HG03135 (cell line): ENCODE measurements around the gene POU3F1.

Experiments used
- ATAC-seq: cut with Tn5 transposase; IDR thresholded peaks from one replicate; pipeline ENCODE4 v1.9.1; 2021; ENCODE audit warnings: mild to moderate bottlenecking, moderate library complexity; ENCODE audit not compliant: unreplicated experiment

POU3F1 gene

DNA sequence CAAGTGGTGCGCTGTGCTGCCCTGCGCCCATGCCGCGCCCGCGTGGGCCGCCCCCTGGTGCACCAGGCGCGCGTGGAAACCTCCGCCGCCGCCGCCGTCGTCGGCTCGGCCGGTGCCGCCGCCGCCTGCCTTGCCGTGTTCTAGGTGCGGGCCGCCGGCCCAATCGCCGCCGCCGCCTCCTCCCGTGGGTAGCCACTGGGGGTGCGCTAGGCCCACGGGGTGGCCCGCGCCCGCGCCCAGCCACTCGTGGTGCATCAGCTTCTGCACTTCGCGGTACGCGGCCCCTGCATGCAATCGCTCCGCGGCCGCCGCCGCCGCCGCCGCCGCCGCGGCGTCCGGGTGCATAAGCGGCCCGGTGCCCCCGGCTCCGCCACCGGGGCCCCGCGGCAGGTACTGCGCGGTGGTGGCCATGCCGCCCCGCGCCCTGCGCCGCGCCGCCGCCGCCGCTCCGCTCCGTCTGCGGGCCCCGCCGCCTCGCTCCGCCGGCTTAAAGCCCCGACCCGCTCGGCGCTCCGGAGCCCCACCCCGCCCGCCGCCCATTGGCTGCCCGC, at the start of gene POU3F1:
Gene POU3F1, minus strand, starts transcription at position 461 of the 551 bp plus-strand sequence. Its CDS starts 50 bp downstream, at position 411.
- no peak for ATAC-seq

- ATAC-seq = no peak
Observed at GRCh38 chr1:38095454-38095931, 48.9 kb upstream of the POU3F1 start.

DNA sequence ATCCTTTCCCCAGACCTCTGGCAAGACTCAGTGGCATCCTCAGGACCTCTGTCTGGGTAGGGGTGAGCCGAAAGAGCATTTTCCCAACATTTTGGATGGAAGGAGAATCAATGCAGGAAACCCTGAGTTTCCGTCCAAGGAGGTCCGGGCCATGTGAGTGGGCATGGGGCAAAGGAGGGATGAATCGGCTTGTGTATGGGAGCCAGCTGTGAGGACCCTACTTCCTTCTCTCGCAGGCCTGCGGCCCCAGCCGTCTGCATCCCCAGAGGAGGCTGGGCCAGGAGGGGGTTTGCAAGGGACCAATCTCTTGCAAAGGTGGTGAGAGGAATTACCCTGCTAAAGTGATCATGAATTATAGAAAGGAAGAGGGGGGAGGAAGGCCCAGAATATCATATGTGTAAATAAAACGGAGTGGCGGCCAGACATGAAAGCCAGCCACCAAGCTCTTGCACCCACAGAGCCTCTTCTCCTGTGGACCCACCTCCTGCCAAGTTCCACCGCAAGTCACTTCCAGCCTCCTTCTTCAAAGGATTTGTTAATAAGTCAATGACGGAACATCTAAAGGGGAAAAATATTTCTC, 48.2 kb upstream of the POU3F1 start:
- no peak for ATAC-seq

GRCh38 chr1:38093569-38094520, 47.3 kb upstream of the POU3F1 start:
- no peak for ATAC-seq

DNA sequence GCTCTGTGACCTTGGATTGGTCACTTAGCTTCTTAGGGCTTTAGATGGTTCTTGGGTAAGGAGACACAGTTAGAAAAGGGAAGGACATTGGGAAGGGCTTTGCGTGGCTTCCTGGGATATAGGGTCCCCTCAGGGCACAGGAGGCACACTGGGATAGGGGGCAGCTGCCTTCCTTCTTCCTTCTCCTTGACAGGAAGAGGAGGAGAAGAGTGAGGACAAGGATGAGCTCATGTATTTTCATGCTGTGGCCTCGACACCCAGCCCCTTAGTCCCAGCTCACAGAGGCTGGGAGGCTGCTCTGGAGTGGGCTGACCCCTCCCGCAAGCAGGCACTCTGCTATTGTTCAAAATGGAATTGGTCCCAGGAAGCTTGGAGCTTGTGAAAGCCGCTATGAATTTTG, 45.7 kb upstream of the POU3F1 start:
- ATAC-seq = no peak

GRCh38 chr1:38090796-38091195, 44.2 kb upstream of the POU3F1 start:
- no peak for ATAC-seq

GRCh38 chr1:38089712-38090360, 43.2 kb upstream of the POU3F1 start:
- ATAC-seq = no peak

- ATAC-seq = no peak
Observed at GRCh38 chr1:38088791-38089190, 42.2 kb upstream of the POU3F1 start.

DNA sequence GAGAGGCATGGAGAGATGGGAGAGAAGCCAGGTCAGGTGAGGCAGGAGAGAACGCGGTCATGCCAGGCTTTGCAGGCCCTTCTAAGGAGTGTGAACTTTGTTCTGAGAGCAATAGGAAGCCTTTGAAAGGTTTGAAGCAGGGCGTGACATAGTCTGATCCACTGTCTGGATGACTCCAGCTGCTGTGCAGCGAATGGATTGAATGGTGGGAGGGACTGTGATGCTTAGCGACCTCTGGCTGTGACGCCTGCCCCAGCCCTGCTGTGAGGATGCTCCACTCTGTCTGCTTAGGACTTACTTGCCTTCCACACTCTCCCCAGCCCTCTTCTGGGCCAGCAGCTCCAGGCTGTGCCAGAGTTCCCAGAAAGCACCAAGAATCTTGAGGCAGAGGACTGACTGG, 41.8 kb upstream of the POU3F1 start:
- no peak for ATAC-seq

DNA sequence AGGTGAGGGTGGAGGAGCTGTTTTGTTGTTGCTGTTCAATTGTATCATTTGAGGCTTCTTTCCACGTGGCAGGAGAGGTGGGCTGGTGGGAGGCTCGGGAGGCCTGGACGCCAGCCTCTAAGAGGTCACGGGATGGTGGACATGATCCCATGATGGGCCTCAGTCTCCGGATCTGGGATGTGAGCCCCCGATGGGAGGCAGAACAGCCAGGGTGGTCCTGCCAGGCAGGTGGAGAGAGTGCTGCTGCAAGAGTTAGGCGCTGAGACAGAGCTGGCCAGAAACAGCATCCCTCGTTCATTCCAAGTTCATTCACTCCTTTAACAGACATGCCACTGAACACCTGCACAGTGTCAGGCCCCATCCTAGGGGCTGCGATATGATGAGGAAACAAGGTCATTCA, 41.1 kb upstream of the POU3F1 start:
- ATAC-seq = no peak

- no peak for ATAC-seq
Observed at GRCh38 chr1:38085666-38086330, 39.2 kb upstream of the POU3F1 start.

DNA sequence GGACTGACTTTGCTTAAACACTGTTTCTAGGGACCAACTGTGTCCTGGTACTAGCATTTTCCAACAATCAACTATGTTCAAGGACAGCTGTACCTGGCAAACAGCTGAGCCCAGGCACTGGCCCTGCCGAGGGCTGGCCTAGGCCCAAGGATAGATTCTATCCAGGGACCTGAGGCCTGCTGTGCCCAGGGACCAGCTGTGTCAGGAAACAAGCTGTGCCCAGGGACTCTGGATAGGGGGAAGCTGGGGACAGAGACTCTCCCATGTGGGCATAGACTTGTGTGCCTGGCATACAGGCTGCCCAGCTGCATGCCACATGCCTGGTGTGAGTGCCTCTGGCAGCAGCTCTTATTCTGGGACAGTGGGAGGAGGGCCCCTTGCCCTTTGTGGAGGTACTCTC, 38.1 kb upstream of the POU3F1 start:
- ATAC-seq = no peak

DNA sequence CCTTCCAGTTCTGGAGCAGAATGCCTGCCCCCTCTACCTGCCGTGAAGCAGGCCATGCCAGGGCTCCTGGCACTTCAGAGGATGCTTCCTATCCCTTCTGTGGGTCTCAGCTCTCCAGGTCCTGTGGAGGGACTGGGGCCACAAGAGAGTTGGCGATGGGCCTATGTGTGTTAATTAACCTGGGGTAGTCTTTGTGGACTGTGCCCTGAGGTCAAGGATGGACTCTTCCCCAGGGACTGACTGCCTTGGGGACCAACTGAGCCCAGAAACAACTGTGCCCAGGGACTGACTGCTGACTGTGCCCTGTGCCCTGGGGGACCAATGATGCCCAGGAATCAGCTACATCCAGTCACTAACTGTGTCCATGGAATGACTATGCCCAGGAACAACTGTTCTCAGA, 37.5 kb upstream of the POU3F1 start:
- ATAC-seq = no peak

GRCh38 chr1:38083541-38083940, 36.9 kb upstream of the POU3F1 start:
- ATAC-seq = no peak

GRCh38 chr1:38082769-38083263, 36.2 kb upstream of the POU3F1 start:
- ATAC-seq = no peak

DNA sequence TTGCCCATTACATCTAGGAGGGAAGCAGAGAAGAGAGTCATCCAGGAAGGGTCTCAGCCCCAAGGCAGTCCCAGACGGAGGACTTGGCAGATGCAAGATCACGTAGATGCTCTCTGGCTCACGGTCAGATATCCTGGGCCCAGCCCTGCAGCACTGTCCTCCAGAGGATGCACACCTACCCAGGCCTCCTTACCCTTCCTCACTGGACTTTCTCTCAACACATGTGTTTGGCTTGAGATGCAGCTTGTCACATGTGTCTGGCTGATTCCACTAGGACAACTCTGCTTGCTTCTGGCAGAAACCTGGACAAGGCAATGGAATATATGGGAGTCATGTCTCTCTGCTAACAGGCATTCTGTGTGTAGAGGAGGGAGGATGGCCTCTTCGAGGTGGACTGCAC, 32.4 kb upstream of the POU3F1 start:
- ATAC-seq = no peak

DNA sequence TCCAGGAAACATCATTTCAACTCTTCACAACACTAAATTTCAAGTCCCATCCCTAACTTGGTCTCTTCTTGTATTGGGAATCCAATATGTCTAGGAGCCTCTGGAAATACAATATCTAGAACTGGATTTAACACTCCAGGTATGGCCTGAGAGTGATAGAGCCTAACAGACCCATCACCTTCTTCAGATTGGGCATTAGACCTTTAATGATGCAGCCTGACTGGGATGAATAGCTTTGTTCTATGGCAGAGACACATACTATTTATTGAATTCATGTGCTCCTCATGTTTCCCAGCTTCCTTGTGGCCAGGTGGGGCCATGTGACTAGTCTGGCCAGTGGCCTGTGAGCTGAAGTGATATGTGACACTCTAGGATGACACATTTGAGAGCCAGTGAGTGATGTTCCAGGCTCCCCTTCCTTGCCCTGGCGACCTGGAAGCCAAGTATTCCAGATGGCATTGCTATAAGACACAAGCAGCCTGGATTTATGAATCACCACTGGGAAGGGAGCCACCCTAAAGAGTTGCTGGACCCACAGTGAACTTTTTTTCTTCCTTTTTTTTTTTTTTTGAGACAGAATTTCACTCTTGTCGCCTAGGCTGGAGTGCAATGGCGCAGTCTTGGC, 31.0 kb upstream of the POU3F1 start:
- ATAC-seq = no peak

DNA sequence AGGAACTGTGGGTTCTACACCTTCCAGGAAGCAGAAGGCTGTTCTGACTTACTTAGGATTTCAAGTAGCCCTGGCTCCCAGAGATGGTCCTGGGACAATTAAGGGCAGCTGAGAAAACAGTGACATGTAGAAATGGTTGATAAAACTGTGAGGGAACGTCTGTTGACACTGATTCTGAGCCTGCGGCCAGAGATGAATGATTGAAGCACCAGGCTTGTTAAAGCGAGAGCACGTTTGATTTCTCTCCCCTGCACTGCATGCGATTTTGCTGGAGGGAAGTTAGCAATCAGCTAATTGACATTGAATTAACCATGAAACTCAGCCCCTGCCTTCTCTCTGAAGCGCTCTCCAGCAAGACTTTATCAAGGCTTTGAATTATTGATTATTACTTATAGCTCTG, 29.9 kb upstream of the POU3F1 start:
- no peak for ATAC-seq

DNA sequence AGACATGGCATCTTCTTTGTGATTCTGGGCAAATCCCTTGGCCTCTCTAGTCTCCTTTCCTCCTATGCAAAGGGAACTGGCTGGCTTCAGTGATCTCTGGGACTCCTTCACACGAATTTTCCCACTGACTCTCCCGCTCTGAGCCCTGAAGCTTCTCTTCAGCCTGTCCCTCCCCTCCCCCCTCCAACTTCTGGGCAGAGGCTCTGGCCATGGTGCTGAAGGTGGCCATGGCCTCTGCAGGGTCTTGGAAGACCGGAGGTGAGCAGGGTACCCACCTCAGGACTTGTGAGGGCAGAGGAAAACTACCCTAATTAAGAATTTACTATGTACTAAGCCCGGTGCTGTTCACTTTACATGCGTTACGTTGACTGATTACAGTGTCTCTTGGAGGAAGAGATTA, 29.4 kb upstream of the POU3F1 start:
- no peak for ATAC-seq

- no peak for ATAC-seq
Observed at GRCh38 chr1:38075191-38075590, 28.6 kb upstream of the POU3F1 start.
